Transverse colon (tissue), 4 donors: ENCODE results near the gene UQCC5. TPM values are rescaled to one million over a fixed set of nuclear protein-coding genes. Genes with fewer than 3 reads are reported as not detected.

Experiments
- DNase-seq: peaks from one replicate; pipeline ENCODE4 v3.0.0-alpha.2; 2019
- H3K27ac ChIP-seq, 4 donors: fragments of 200-600 bp; sonication (generic); 2 replicates each; pipeline ENCODE4 v1.5.1; 2016 to 2018; ENCODE audit warnings: inconsistent platforms in 4 of 4
- H3K27me3 ChIP-seq: fragments of 200-600 bp; sonication (generic); 2 replicates; pipeline ENCODE4 v1.5.1; 2017; ENCODE audit warnings: inconsistent platforms
- H3K36me3 ChIP-seq, 4 donors: fragments of 200-600 bp; sonication (generic); 2 replicates each; pipeline ENCODE4 v1.5.1; 2017 to 2019; ENCODE audit warnings: inconsistent platforms in 4 of 4
- H3K4me1 ChIP-seq, 4 donors: fragments of 200-600 bp; sonication (generic); 2 replicates each; pipeline ENCODE4 v1.5.1; 2017 to 2020; ENCODE audit warnings: inconsistent platforms in 4 of 4
- H3K4me3 ChIP-seq, 4 donors: fragments of 200-600 bp; sonication (generic); 1 replicate in 1 of 4; 2 replicates in 3 of 4; pipeline versions ENCODE4 v1.5.1 to v1.6.1; 2017 to 2019; ENCODE audit warnings: inconsistent platforms in 4 of 4
- H3K9me3 ChIP-seq, 2 donors: fragments of 200-600 bp; sonication (generic); 2 replicates each; pipeline ENCODE4 v1.5.1; 2017 to 2019; ENCODE audit warnings: inconsistent platforms in 2 of 2
- CTCF ChIP-seq, 5 experiments: fragments of 200-600 bp in 3 of 5; fragments of 450-650 bp in 2 of 5; sonication (generic) in 3 of 5; IDR thresholded peaks; 1 replicate in 2 of 5; 2 replicates in 3 of 5; pipeline ENCODE4 v1.5.1; 2016 to 2017; ENCODE audit warnings: antibody characterized with exemption in 5 of 5, inconsistent platforms in 3 of 5, mild to moderate bottlenecking in 2 of 5, moderate library complexity in 1 of 5
- EP300 ChIP-seq: sonication (generic); formaldehyde crosslinking; IDR thresholded peaks from one replicate; pipeline ENCODE4 v1.6.1; 2017; ENCODE audit warnings: antibody characterized with exemption, low read depth
- POLR2A ChIP-seq: fragments of 450-650 bp; IDR thresholded peaks from one replicate; pipeline ENCODE4 v1.6.1; 2016; ENCODE audit warnings: antibody characterized with exemption, mild to moderate bottlenecking, moderate library complexity
- POLR2AphosphoS5 ChIP-seq, 3 donors: sonication (generic); formaldehyde crosslinking; IDR thresholded peaks; one replicate each; pipeline ENCODE4 v1.6.1; 2016; ENCODE audit warnings: antibody characterized with exemption in 3 of 3
- WGBS, 2 donors: methylation state at CpG; one replicate each; pipeline ENCODE4 v1.1.5; 2018; ENCODE audit warnings: low coverage in 1 of 2; 5-methylcytosine and 5-hydroxymethylcytosine counted together
- in situ Hi-C, 4 donors: fragments of 200-750 bp; cut with MboI; loops; one replicate each; pipeline versions ENCODE4 v1.15.0 to v1.15.1; 2017; ENCODE audit warnings: low sequenced_read_pairs in 3 of 4, low pct_ligation_motif_present in 1 of 4, low pct_unique_long_range_greater_than_20kb in 1 of 4
- intact Hi-C: fragments of 100-400 bp; cut with DNase I; formaldehyde crosslinking; loops from one replicate; pipeline ENCODE4 v1.15.1; 2023; ENCODE audit warnings: low total_unique reads
- total RNA-seq, 4 donors: library from RNA; depleted of rRNA; stranded (reverse); fragments of >200 nt; gene quantifications; one replicate each; pipeline ENCODE4 v1.1.0, GENCODE V29; 2016

The UQCC5 gene
- total RNA-seq, 4 donors from 2014 or later = 2.6 to 22.1 (median 4.0) TPM; not detected in 1

GRCh38 chr3:52547143-52547542 lies 10.7 kb downstream of the UQCC5 start:
- WGBS, 2 donors = 39 to 43% methylated on average over 2 of the region's 2 CpGs
- no peaks in the 10 kb centered on the region for H3K27me3 ChIP-seq
- no peak for DNase-seq
- intact Hi-C loops (no loop called here), in situ Hi-C loops (no loop called here)
- peaks cover 0 to 37% (median 11%) of the 10 kb centered on the region in 4 donors for H3K36me3 ChIP-seq
- peaks cover 0 to 3% (median 0%) of the 10 kb centered on the region in 4 donors for H3K4me1 ChIP-seq
- H3K27ac ChIP-seq = no peak overlapping the region
- H3K4me3 ChIP-seq = no peak overlapping the region
- no peaks in the 10 kb centered on the region for H3K9me3 ChIP-seq
- TF ChIP-seq POLR2AphosphoS5 (IDR thresholded peaks at IDR 0.05) (no peak), POLR2A (no peak), CTCF (IDR thresholded peaks at IDR 0.05) (no peak), EP300 (no peak)

DNA sequence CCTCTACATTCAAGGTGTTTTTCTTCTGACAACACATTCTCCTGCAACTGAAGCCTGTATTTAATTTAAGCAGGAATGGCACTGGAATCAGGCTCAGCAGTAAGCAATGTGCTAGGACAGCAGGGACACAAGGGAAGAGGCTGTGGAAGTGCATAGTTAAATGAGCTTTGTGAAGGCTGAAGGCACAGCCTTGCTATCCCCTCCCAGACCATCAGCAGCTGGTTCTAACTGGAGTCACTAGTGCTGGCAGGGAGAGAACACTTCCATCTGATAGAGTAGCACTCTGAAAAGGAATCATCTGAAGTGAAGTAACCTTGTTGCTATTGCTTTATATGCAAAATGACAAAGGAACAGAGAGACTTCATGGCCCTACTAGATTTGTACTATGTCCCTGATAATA lies 14.7 kb downstream of the UQCC5 start:
- no peaks in the 10 kb centered on the region for H3K4me1 ChIP-seq
- no peak for DNase-seq
- H3K36me3 ChIP-seq = peaks cover 0 to 46% (median 15%) of the 10 kb centered on the region in 4 donors
- TF ChIP-seq POLR2A = no peak
- TF ChIP-seq EP300 = no peak
- no peak for TF ChIP-seq CTCF (IDR thresholded peaks at IDR 0.05)
- TF ChIP-seq POLR2AphosphoS5 (IDR thresholded peaks at IDR 0.05) = no peak
- intact Hi-C loops (no loop called here), in situ Hi-C loops (no loop called here)
- no peak overlapping the region for H3K27ac ChIP-seq
- no peaks in the 10 kb centered on the region for H3K27me3 ChIP-seq
- H3K9me3 ChIP-seq = no peaks in the 10 kb centered on the region
- H3K4me3 ChIP-seq = no peak overlapping the region

DNA sequence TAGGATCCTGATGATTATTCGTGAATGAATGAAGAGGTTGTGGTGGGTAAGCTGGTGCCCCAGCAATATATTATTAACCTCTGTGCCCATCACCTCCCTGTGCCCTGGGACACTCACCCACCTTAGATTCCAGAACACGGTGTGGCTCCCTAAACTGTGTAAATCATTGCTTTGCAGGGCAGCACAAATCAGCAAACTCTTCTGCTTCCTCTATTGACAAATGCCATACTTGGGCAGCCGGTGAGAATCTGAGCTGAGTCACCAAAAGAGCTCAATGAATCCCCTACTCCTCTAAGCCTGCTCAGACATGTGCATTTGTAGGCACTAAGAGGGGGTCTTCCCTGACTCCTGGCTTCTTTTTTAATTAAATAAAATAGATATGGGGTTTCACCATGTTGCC lies 15.7 kb downstream of the UQCC5 start:
- in situ Hi-C loops (no loop called here), intact Hi-C loops (no loop called here)
- H3K36me3 ChIP-seq = peaks cover 0 to 49% (median 15%) of the 10 kb centered on the region in 4 donors
- no peaks in the 10 kb centered on the region for H3K4me1 ChIP-seq
- TF ChIP-seq CTCF (IDR thresholded peaks at IDR 0.05) (no peak), POLR2AphosphoS5 (IDR thresholded peaks at IDR 0.05) (no peak), EP300 (no peak), POLR2A (no peak)
- WGBS, 2 donors = 38 to 100% methylated on average over 1 to 3 of the region's 3 CpGs
- H3K27me3 ChIP-seq = no peaks in the 10 kb centered on the region
- no peak overlapping the region for H3K27ac ChIP-seq
- H3K4me3 ChIP-seq = no peak overlapping the region
- H3K9me3 ChIP-seq = no peaks in the 10 kb centered on the region
- no peak for DNase-seq

- no peak for TF ChIP-seq POLR2AphosphoS5 (IDR thresholded peaks at IDR 0.05)
- no peak for TF ChIP-seq EP300
- no peak for TF ChIP-seq POLR2A
- no peak for TF ChIP-seq CTCF (IDR thresholded peaks at IDR 0.05)
- Histone ChIP-seq H3K9me3 (no peaks in the 10 kb centered on the region), H3K4me3 (no peak overlapping the region), H3K27me3 (no peaks in the 10 kb centered on the region), H3K27ac (no peak overlapping the region), H3K4me1 (no peaks in the 10 kb centered on the region), H3K36me3 (peaks cover 0 to 48% (median 15%) of the 10 kb centered on the region in 4 donors)
- 82 to 94% methylated on average over 5 of the region's 5 CpGs for WGBS, 2 donors
- in situ Hi-C loops (no loop called here), intact Hi-C loops (no loop called here)
- DNase-seq = no peak
Observed at GRCh38 chr3:52554026-52554755, 17.8 kb downstream of the UQCC5 start.
